Stimulated activated CD4-positive, alpha-beta T cell treated with anti-CD3 and anti-CD28 coated beads, TNF-alpha, amount 100 ng/mL, for 24 hours (primary cell): ENCODE results near the gene CHCHD6.

ENCODE experiments used
- DNase-seq, 3 experiments: peaks; one replicate each; pipeline ENCODE4 v3.0.0-alpha.2; 2020; ENCODE audit warnings: low read depth in 3 of 3

CHCHD6 gene

DNA sequence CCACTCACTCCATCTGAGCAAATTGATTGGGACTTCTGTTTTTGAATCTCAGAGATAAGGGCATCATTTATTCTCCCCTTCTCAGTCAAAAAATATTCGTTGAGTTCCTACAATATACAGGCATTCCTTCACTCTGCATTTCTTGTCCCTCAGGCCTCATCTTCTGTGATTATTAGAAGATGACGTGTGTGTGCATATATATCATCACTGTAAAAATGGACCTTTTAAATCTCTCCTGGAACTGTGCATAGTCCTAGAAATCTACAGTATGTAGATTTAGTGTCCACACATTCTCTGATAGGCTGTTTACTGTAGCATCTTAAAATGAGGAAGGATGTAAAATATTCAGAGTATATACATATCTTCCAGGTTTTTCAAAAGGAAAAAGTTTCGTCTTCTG lies 235.7 kb downstream of the CHCHD6 start:
- no peak for DNase-seq

DNA sequence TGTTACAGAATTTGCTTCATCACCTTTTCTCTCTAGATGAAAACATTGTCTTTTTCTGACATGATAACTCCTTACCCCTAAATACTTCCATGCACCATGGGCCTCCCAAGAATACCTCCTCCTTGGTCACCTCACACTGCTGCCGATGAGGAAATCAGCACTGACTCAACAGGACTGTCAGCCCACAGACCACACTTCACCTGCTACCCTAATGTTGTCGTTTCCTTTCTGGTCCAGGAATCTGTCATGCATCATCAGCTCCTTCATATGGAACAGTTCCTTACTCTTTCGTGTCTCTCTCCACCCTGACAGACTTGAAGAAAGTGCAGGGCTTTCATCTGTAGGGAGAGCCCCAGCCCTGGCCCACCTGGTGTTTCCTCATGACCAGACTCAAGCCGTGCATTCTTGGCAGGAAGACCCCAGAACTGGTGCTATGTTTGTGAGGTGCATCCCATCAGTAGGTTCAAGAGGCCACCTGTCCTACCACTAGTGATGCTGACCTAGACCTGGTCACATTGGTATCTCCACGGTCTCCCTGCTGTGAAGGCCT lies 237.8 kb downstream of the CHCHD6 start:
- DNase-seq = no peak

DNA sequence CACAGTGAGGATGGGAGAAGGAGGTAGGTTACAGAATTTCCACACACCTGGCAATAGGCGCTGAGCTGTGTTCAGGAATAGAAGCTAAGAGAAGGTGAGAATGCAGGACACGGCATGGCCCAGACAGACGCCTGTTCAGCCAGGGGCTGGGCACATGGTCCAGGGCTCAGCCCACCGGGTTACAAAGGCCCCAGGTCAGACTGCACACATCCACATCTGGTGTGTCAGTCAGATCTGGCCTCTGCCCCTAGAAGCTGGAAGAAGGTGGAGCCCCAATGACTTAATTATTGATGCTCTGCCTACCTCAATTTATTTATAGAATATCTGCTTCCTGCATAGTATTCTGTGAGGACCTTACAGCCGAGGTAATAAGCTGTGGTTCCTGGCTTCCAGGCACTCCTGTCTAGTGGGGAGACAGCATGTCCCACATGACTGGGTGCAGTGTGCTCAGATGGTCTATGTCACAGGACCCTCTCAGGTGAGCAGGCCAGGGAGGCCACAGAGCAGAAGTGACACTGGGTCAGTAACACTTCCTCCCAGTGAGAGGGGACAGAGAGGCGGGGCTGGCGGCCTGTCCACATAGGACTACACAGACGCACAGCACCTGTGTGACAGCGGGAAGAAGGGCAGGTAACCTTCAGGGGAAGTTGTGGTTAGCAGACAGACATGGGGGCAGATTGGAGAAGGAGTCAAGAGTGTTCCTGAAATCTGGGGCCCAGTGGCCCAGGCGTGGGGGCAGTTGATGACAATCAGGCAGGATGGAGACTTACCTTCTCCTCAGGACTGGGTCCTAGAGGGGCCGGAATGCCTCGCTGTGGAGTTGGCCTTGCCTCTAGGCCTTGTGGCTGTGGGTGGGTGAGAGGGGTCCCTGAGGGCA lies 240.3 kb downstream of the CHCHD6 start:
- no peak for DNase-seq

DNA sequence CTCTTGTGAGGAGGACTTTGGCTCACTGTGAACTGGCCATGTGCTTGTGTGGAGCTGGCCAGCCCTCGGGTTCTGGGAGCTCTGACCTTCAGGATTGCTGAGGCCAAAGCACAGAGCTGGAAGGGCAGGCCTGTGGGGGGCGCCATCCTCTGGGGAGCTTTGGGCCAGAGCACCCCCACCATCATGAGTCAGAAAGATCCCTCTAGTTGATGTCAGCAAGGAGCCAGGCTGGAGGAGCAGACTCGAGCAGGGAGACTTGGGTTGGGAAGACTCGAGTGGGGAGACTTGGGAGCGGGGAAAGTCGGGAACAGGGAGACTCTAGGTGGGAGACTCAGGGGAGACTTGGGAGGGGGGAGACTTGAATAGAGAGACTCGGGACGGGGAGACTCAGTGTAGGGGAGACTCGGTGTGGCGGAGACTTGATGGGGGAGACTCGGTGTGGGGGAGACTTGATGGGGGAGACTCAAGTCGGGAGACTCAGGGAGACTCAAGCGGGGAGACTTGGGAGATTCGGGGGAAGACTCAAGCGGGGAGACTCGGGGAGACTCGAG lies 241.2 kb downstream of the CHCHD6 start:
- no peak for DNase-seq

DNA sequence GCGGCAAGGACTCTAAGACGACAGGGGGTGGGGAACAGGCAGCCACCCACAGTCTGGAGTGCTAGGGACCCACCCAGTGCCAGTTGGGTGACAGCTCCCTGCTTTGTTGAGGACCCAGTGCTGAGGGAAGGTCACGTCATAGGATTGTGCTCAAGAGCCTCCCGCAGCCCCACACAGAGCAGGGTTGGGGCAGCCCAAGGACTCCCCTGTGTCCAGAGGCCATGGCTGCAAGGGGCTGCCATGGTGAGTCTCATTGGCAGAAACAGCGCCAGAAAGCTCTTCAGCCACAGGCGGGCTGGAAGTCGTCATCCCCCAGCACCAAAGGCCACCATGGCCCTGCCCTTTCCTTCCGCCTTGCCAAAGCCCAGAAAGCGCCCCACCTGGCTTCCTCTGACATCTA lies 241.9 kb downstream of the CHCHD6 start:
- DNase-seq = no peak

DNA sequence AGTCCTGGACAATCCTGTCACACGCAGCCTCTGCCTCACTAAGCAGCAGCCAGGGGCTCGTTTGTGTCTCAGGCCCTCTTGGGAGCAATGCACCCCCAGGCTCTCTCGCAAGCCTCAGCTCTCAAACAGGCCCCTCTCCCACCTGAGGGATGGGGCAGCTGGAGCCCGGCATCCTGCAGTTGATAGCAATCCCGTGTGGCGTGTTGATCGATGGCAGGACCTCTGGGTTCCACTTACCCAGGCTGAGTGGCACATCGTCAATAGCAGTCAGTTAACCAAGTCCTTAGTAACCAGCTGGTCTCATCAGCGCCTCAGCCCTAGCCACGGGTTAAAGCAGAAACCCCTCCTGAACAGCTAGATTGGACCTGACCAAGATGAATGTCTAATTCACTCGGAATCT lies 242.4 kb downstream of the CHCHD6 start:
- DNase-seq = no peak

DNA sequence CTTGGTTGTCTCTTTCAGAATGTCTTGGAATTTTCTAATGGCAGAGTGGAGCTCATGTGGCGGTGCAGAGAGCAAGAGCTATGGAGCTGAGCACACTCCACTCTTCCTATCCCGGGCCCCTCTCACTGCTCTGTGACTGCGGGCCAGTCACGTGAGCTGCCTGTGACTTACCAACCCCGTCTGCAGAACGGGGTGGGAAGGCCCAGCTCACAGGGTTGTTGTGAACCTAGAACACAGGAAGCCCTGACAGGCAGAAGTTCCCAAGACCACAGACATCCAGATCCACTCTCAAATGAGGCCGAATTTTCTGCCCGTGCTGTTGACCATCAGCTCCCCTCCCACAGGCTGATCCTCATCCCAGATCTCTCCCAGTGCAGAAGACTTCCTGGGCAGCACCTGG lies 243.4 kb downstream of the CHCHD6 start:
- no peak for DNase-seq

DNA sequence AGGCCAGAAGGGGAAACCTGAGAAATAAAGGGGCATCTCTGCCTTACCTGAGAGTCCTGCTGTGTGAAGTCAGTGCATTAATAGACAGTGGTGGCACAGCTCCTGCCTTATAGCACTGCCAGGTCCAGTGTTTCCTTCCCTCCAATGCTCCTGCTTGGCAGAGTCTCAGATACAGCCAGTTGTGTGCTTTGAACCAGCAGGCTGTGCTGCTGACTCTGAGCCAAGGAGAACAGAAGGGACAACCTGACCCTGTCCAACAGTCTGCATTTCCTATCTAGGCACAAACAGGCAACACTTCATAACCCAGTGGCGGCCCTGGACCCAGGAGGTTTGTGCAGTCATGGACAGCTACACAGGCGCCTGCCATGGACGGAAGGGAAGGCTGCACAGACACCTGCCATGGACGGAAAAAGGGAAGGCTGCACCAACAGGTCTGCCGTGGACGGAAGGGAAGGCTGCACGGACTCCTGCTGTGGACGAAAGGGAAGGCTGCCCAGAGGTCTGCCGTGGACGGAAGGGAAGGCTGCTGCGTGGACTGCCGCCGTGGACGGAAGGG lies 245.0 kb downstream of the CHCHD6 start:
- DNase-seq = no peak

DNA sequence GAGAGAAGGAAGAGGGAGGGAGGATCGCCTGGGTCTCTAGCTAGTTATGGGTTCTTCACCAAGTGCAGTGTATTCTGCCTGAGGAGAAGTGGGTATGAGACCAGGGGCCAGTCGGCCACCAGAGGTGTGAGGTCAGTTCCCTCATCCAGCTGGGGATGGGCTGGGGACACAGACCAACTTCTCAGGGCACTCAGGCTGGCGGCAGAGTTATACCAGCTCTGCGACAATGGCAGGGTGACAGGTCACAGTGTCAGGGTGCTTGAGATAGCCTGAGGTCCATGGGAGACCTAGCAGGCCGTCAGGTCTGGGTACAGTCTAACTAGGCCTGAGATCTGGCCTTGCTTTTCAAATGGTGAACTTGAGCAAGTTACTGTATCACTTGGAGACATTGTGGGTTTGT lies 247.5 kb downstream of the CHCHD6 start:
- no peak for DNase-seq

DNA sequence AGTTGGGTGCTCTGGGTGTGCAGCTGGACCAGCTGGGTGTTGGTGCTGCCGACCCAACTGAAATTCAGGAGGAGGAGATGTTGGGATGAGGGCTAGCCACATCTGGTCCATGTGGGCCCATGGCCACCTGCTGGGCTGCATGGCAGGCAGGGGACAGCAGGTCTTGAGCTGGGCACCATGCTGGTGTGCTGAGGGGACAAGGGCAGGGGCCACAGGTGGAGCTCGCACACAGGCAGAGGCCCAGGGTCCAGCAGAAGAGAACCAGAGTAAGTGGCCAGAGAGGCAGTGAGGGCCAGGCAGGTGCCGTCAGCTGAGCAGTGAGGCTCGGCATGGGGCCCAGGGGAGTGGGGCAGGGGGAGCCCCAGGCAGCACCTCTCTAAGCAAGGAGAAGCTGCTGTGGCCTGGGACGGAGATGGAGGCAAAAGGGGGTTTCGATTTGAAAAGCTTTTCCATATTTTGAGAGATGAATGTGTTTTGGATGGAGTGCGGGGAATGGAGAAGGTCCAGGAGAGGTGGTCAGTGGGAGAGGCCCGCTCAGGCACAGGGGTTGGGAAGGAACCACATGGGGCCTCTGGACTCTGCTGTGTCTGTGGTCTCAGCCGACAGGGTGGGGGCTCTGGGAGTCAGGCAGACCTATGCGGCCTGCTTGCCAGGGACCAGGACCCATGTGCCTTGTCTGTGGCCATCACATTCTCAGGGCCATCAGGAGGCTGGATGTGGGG lies 248.4 kb downstream of the CHCHD6 start:
- no peak for DNase-seq

DNA sequence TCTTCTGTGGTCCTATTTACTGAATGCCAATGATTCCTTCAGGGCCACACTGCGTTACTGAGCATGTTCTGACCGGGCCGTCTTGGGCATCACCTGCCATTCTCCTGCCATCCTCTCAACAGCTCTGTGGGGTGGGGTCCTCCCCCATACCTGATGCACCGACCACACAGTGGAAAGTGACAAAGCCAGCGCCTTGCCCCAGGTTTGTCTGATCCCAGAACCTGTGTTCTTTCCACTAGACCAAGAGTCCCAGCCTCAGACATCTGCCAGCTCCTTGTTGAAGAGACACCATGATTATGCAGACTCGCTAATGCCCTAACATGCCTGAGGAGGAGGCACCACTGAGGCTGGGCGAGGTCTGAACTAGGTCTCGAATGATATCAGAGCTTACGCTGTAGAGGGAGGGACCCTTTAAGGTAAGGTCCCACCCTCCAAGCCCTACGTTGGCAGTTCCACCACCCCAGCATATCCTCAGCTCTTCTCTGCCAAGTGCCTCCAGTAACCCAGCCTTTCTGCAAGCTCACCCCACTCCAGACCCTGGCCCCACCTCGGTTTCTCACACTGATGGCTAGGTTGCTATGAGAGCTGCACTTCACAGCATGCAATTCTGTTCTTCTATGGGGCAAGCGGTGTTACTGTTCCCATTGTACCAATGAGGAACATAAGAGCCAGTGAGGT lies 249.1 kb downstream of the CHCHD6 start:
- DNase-seq = no peak

DNA sequence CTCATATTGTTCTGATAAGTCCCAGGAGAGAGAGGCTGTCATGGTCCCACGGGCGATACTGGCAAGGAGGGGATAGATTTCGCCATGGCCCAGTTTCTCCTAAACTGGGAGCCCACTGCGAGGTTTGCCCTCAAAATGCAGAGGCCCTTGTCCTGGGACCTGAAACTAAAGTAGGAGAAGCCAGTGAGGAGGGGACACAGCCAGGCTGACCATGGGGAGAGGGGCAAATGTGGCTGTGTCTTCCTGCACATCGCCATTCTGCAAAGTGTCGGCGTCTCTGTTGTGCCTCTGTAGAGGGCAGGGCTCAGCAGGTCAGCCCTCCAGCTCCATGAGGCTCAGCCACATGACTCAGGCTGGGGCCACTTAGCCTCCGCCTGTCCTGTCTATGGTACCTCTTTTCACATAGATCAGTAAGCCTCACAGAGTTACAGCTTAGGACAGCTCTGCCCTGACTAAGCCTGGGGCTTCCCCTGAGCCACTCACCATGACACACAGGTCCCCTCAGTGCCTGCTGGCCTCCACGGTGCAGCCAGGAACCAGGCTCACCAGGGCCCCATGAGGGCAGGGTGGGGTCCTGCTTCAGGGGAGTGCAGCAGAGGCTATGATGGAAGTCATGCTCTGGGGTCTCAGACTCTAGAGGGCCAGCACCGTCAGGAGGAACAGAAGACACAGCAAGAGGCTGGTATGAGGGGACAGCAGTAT lies 250.3 kb downstream of the CHCHD6 start:
- DNase-seq = no peak

DNA sequence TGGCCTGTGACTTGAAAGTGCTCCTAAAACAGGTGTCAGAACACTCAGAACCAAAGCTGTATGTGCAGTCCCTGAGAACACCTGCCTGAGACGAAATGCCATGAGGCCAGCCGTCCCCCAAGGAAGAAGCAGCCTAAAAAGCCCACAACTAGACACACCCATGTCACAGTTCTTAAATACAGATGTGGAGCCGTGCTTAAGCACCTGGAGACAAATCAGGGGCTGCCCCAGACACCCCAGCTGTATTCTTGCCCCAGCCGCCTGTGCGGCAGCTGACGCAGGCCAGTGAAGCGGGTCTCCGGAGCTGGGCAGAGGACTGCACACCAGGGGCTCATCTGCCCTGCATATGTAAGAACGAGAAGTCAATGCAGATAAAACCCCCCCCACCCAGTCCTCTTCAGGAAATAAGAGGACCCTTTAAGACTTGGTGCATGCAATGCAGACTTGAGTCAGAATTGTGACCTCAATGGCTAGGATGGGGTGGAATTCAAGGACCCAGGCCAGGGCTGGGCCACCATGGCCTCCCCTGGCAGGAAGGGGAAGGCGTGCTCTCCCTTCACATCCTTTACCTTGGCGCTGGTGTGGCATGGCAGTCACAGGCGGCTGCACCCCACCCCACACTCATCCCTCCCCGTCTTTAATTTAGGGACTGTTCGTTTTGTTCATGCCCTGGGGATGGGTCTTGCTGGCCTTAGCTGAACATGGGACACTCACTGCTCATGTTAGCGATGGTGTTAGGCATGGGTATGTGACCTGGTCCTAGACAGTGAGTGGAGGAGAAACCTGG lies 251.2 kb downstream of the CHCHD6 start:
- DNase-seq = no peak

DNA sequence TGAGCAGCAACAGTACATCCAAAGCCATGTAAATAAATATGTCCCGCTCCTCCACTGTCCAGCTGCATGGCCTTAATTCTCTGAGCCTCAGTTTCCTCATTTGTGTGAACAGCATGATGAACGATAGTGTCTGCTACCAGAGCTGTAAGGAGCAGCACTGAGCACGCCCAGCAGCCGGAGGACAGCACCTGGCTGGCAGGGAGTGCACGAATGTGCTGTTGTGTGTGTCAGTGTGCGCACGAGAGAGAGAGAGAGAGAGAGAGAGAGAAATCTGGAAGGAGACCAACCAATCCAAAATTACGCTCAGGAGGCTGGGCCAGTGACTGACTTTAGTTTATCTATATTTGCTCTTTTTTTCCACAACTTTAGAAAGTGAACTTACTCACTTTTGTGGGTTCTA lies 252.3 kb downstream of the CHCHD6 start:
- DNase-seq = no peak

DNA sequence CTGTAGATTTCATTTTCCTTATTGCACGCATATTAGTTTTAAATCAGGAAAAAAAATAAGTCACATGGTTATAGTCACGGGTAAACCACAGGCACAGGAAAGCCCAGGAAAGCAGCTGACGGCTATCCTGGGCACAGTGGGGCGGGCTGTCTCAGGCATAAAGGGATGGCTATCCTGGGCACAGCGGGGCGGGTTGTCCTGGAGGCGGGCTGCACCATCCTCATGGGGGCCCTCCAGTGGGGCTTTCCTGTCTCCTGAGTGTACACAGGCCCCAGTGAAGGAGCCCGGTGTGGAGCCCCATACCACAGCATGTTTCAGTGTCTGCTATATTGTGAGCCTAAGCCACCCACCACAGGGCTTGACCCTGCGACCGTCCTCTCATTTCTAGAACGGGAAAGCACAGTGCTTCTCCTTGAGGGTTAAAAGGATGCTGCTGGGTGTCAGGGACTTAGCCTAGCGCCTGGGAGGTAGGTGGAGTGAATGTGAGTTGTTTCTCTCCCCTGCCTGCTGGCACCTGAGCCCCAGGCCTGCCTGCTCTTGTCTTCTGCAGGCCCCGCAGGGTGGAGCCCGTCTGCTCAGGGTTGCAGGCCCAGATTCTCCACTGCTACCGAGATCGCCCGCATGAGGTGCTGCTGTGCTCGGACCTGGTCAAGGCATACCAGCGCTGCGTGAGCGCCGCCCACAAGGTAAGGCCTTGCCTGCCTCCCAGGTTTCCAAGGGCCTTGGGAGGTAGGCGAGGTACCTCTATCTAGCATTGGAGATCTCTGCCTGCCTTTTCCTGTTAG lies 253.0 kb downstream of the CHCHD6 start:
- no peak for DNase-seq

DNA sequence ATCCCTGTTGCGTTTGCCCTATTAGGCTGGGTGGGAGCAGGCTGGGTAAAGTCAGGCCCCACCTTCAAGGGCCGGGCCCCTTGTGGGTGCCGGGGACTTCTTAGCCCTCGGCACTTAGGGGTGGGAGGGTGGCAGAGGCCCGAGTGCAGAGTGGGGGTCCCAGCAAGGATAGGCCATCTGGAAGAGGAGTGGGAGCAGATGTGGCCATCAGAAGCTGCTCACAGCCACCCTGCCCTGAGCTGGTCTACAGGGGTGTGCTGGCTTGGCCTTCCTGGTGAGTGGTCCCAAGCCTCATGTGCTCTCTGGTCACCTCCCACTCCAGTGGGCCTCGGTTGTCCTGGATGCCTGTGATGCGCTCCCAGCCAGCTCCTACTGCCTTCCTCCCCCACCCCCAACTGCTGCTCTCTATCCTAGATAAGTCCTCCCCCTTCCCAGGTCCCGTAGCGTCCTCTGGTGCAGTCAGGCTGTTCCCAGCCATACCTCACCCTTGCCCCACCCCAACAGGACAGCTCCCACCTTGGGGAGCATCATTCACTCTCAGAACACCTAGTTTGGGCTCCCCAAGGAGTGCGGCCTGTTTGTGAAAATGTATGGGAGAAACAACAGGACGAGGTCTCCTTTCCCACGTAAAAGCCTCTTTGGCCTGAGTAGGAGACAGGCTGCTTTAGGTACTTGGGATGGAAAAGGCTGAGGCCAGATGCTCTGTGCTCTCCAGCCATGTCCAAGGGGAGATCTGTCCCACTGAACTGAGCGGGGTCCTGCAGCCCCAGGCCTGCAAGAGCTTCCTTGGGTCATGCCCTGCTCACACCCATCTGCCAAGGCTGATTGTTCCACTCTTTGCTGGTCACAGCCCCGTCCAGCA lies 254.0 kb downstream of the CHCHD6 start:
- no peak for DNase-seq

DNA sequence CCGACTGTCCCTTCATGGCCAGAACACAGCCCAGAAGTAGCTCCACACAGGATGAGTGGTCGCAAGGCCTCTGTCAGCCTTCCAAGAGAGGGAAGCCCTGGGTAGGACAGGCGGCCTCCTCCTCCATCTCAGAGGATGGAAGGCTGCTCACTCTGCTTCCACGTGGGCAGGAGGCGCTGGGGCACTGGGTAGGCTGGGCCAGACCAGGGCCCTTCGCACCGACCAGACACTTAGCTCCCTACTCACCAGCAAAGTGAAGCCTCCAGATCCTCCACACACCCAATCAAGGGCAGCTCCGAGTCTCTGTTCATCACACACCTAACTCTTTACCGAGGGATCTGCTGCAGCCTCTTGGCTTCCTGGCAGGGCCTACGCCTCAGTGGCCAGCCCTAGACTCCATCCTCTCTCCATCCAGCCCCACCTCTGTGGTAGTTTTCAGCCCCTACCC lies 254.6 kb downstream of the CHCHD6 start:
- no peak for DNase-seq

DNA sequence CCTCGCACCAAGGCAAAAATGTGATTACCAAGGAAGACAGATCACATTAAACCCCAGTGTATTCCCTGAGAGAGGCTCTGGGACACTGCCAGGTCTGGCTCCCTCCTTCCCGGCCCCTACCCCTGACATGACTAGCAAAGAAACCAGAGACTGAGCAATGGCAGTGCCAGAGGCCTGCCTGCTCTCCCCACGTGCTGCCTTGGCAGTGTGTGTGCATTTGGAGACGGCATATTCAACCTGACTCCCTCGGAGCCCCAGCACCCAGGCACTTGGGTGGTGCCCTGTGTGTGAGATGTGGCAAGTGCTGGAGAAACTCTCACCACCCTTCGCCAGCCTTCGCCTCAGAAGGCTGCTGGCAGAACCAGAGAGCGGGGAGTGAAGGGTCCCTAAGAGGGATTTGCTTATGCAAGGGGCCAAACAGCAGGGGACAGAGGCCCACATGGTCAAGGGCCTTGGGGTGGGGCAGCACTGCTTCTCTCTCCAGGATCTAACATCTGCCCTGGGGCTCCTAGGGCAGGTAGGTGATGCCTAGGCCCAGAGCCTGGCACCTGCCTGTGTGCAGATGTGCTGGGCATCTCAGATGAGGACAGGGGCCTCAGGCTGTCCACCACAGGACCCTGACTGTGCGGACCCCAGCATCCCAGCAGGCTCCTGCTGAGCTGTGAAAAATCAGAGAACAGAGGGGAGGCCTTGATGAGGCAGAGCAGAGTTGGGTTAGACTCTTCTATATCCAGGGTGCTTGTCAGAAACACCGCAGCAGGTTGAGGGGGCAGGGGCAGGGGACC lies 255.3 kb downstream of the CHCHD6 start:
- no peak for DNase-seq
